ENCODE results near the gene KCTD16.
A peak's percentile ranks its signal among the peaks of the same experiment; 100 is the strongest.

The KCTD16 gene

DNA sequence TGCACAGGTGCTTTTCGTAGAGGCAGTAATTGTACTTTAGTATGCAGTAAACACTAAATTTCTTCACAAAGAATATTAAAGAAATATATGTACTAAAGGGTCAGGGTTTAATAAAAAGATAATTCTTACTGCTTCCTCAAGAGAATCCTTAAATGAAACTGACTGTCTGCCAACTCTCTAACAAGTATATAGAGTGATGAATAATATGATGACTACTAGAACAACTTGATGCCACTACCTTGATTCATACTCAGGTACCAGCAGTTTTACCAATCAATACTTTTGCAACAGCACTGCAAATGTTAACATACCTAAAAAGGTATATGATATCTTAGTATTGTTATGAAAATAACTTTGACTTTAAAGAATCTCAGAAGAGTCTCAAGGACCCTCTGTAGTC, 4.0 kb upstream of the KCTD16 start:
- no peak for DNase-seq (ENCODE audit: low spot score)

DNA sequence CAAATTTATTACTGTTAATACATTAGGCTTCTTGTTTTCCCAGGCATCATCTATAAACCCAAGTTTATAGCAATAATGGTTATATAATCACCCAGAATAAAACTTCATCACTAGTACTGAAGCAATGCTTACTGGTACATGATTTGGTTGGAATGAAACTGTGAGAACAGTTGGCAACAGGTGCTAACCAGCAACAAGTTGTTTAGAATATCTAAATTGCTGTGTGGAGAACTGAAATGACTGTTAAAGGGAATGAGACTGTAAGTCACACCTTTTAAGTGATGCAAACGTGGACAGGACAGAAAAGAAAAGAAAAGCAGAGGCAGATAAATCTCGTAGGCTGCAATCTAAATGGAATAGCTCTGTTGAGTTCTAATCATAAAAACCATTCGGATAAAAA, 2.7 kb upstream of the KCTD16 start:
- no peak for DNase-seq (ENCODE audit: low spot score)

DNA sequence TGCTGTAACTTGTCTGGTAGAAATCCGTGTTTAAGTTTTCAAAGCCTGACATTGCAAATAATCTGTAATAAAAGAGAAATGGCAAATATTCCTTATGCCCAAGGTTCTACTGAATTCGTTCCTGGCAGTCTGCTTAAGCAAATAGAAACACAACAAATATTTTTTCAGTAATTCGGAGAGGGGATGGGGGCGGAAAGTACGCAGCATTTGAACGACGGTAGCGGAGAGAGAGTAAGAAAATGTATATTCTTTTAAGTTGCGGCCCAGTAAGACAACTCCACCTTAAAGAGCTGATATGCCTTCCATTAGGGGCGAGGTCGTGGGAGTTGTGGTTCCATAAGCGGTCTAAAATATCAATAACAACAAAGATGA, 783 bp upstream of the KCTD16 start:
- no peak for DNase-seq (ENCODE audit: low spot score)

DNA sequence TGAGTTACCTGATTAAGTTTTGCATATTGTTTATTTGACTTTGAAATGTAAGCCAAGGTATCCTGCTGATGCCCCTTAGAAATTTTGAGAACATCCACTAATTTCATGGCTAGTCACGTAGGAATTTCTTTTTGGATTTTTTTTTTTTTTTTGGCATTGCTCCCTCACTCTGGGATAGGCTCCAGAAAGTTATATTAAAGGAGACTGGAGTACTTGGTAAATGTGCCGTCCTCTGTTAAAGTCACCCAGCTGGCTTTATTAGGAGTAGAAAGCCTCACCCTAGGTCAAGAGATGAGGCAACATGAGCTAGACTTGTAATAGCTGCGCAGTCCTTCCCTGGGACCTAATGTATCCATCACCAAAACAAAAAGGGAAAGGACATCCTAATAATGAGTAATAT, 3.1 kb downstream of the KCTD16 start:
- no peak for DNase-seq (ENCODE audit: low spot score)

DNA sequence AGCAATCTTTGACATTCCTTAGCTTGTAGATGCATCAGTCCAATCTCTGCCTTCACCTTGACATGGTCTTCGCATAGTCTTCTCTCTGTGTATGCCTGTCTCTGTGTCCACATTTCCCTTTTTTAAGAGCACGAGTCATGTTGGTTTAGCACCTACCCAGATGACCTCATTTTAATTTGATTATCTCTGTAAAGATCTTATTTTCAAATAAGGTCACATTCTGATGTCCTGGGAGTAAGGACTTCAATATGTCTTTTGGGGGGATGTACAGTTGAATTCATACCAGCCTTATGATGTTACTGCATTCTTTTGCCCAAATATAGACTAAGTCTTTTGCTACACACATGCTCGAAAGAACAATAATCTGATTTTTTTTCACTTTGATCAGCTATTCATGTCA, 6.9 kb downstream of the KCTD16 start:
- DNase-seq (ENCODE audit: low spot score), result no peak

DNA sequence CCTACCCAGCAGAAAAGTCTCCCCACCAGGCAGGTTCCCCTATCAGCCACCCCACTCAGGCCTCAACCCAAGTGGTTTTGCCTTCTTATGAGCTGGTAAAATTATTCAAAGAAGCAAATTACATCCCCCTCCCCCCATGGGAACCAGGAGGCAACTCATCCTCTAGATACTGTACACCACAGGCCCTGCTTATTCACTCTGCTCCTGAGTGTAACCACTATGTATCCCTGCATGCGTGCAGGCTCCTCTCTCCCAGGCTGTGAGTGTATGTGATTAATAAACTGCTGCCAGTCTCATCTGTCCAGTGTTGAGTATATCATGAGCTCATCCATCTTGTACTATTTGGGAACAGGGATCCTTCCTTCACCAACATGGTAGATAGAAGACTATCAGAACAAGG, 8.6 kb downstream of the KCTD16 start:
- no peak for DNase-seq (ENCODE audit: low spot score)

DNA sequence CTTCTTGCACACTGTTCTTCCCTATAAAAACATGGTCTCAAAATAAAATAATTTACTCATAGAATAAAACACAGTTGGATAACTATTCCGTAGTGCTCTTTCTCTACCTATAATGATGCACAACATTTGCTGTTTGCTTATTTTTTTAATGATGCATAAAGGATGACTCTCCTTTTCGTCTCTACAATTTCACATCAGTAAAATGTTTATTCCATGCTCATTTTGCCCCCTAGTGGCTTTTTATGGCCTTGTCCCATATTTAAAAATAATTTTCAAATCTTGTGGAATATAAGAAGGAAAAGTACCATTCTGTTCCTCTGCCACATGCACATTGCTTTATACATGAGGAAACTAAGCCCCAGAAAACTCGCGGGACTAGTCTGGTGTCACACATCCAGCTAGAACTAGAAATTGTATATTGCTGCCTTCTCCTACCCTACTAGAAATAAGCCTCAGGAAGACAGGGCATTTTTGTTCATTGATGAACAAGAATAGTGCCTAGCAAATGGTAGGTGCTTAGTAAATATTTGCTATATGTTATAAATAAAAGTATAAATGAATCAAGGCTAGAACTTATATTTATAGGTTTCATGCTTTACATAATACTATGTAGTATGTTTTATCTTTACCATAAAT, 12.7 kb downstream of the KCTD16 start:
- DNase-seq (ENCODE audit: low spot score), result peak; percentile 64

DNA sequence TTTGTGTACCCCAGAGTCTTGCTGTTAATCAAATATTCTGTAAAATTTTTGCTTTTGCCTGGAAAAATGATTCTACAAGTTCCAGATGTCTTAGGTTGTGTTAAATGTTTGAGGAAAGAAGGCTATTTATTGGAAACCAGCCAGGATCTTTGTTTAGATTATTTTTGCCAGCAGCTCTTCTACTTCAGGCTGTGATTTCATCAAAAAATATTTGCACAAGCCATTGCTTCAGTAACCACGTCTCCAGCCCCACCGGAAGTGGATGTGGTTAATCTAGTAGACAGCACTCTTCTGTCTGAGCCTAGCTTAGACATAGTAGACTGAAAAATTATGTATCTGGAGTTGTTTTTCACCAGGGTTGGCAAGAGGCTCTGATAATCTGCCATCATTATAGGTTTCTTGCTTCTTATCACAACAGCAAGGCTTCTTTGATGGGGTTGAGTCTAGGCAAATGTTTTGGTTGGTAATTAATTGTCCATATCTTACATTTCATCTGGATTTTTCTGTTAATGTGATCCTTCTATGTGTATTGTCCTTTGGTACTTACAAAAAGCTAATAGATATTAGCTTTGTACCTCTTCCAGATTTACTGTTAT, 17.1 kb downstream of the KCTD16 start:
- peak; percentile 91 for DNase-seq (ENCODE audit: low spot score)

DNA sequence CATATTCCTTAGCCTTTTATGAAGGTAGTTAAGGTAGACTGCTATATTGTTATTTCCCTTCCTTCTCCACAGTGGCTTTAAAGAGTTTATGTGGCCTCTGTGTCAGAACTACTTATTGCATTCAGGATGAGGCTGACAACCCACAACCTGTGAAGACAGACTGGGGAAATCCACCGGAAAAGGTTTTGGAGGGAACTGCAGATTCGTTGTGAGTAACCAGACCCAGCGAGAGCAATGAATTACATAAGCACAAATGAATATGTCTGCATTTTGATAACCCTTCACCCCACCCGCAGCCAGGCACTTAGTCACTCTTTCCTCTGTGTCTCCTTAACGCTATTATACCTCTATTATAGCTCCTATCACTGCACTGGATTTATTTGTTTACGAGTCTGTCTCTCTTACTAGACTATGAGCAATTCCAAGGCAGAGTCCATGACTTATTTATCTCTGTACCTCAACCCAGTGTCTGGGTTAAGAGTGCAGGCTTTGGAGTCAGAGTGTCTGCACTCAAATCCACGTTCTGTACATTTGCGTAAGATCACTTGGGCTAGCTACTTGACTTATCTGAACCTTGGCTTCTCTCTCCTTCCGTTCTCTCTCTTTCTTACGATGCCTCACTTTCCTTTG, 19.2 kb downstream of the KCTD16 start:
- DNase-seq (ENCODE audit: low spot score), result peak; percentile 96

DNA sequence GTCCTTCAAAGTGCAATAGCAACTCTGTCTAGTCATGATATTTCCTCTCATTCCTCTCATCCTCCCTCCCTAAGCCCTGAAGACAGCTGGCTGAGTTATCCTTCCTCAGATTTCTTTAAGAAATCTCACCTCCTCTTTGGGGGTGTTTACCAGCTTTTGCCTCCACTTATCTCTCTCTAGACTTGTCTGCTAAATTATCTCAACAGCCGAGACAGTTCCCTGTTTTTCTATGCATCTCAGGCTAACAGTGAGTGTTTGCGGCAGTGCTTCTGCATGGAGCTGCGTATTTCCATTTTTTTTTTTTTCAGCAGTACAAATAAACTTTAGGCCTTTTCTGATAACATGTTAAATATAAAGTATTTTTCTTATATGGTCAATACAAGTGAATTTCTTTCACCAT, 20.9 kb downstream of the KCTD16 start:
- DNase-seq (ENCODE audit: low spot score), result no peak

DNA sequence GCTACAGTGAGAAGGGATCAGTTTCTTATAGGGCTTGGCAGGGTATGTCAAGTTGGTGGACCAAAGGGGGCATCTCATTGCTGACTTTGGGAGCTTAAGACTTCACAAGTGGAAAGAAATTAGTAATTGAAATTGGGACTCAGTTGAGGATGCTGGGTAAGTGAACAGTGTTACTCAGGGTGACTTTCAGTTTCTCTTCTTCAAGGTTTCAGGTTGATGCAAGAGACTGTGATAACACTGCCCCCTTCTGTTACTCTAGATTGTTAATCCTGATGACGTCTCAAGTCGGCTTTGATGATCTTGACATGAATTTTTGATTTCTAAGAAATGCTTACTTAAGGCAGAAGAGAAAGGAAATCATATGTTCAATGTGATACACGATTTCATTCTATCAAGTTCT, 21.3 kb downstream of the KCTD16 start:
- DNase-seq (ENCODE audit: low spot score), result peak; percentile 92

DNA sequence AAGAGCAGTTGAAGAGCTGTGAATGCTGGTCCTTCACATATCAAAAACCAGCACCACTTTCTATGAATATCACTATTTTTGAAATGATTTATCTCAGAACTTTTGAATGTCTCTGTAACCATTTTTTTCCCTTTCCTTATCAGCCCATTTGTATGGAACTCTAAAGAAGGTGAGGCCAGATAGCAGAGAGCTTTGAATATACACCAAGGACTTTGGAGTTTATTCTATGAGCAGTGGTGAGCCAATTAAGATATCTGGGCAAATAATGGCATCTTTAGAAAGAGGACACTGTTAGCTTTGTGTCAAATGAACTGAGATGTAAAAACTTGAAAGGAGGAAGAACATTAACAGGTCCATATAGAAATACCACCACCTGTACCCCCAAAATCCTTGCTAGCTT, 22.0 kb downstream of the KCTD16 start:
- DNase-seq (ENCODE audit: low spot score), result no peak

DNA sequence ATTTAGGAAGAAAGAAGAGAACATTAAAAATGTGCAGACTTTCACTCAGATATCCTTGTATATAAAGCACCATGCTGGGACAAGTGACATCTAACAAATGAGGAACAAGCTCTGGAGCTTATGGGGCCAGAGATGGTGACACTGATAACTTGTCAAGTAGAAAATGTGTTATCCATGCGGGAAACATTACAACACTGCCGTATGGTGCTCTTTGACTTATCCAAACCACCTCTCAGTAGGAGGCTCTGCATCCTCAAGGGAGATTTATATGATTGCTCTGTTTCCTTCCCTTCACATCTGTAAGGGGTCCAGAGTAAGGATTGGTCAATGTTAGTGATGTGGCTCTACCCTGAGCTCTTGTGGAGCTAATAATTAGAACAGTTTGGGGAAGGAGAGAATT, 23.5 kb downstream of the KCTD16 start:
- DNase-seq (ENCODE audit: low spot score), result no peak

DNA sequence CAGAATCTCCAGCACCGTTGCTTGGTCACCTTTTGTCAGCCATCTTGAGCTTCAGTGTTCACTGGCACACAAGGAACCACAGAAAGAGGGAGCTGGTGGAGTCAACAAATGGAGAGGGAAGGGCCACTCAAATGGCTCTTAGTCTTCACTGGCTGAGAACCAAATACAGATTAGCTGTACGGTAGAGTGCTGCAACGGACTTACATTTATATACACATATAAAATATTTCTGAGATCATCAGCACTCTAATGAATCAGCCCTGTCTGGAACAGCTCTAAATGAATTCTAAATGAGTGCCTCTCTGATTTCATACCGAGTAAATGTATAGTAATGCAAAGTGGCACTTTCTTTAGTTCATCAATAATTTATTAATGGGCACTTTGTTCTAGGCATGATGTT, 24.8 kb downstream of the KCTD16 start:
- DNase-seq (ENCODE audit: low spot score), result no peak

DNA sequence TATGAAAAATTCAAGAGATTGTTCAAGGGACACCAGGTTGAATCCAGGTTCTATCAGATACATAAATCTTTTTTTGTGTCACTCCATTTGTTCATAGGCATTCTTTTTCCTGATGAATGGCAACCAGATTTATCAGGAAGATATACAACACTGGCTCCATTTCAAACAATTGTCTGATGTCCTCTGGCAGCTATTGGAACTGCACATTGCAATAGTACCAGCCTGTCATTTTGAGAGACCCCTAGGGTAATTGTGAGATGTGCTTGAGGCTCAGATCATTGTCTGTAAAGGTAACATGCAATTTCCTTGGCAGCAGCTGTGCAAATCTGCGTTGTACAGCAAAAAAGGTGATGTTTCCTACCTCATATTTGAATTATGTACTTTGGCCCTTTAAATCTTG, 25.9 kb downstream of the KCTD16 start:
- DNase-seq (ENCODE audit: low spot score), result no peak

DNA sequence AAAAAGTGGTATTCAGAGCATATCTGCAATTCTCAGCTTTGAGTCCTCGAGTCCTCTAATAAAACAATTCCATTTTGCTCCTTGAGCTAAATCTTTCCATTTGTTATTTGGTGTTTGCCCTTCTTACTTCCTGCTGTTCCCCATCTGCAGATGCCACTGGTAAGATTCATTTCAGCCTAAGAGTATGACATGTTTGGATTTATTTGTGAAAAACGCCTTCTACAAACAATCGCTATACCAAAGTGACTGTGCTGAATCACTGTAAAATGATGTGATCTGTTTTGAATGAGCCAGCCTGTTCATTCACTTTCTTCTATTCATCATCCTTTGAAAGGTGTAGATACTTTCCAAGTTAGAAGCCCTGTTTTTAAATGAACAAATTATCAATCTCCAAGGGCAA, 27.7 kb downstream of the KCTD16 start:
- DNase-seq (ENCODE audit: low spot score), result no peak

DNA sequence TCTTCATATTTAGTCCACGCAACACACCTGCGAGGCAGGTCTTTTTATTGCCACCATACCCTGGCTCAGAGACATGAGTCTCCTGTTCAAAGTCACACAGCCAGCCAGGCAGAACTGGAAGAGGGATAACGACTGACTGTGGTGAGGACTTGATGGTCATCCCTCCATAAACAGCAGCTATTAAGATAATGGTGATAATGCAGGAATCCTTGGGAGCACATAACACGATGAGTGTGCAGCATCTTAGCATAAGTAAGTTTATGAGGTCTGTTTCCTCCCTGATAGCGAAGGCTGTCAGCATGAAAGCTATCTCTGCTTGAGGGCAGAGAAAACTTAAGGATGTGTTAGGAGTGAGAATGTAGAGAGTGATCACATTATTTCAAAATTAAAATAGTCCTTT, 30.9 kb downstream of the KCTD16 start:
- no peak for DNase-seq (ENCODE audit: low spot score)

DNA sequence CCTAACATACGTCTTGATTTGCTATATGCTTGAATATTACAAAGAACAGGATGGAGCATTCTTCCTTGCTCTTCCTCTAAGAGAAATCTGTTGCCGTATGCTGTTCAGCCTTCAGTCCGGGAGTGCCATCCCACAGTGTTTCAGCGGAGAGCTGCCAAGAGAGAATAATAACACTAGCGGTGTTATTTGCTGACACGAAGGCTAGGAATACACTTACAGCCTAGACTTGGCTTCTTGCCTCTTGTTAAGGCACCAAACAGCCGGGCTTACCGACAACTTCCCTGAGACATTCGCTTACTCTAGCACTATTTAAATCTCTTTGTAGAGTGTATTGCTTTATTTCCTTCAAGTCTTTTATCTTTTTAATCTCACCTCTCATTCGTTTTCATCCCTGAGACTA, 31.4 kb downstream of the KCTD16 start:
- no peak for DNase-seq (ENCODE audit: low spot score)

DNA sequence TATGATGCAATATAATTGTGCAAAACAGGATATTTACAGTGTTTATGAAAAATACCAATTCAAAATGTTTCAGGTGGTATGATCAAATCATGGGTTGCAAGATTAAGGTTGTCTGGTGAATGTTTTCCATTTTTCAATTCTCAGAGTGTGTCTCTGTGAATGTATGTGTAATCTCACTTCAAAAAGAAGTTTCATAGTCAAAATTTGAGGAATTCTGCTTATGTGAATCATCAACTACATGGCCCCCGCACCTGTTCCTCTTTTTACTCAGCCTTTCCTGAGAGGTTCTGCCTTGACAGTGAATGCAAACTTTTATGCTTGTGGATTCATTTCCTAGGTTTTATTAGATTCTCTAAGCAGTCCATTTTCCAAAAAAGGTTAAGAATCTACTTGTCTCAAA, 32.1 kb downstream of the KCTD16 start:
- no peak for DNase-seq (ENCODE audit: low spot score)

DNA sequence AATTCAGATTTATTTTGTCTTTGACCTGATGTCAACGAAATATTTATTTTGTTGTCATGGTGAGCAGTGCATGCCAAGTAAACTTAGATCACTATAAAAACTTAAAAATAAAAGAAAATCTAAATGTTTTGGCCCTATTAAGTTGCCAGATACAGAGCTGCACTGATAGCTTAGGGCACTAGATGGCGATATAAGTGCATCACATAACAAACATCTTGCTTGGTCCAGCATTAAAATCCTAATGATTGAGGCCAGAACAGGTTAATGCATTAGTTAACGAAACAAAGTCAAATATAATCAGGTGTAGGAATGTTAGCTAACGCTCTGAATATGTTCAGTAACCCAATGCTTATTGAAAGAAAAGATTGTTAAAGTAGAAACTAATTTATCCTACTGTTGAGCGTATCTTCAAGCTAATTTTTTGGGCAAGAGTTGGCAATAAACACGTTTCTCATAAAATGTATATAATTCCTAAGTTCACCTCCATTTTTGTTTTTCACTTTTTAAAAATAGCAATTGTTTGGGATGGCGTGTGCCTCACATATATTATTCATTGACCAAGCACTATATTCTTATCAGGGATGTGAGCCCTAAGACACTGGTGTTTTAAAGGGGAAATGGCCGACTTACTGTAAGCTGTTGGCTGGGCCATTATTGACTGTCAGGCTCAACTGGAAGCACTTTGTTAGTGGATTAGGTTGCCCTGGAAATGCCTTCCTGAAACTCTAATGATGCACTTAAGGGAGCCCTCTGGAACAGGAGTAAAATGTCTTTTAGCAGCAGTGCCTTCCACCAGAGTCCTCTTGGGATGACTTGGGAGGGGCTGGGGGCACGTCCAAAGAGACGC, 33.3 kb downstream of the KCTD16 start:
- DNase-seq (ENCODE audit: low spot score), result peak; percentile 66

DNA sequence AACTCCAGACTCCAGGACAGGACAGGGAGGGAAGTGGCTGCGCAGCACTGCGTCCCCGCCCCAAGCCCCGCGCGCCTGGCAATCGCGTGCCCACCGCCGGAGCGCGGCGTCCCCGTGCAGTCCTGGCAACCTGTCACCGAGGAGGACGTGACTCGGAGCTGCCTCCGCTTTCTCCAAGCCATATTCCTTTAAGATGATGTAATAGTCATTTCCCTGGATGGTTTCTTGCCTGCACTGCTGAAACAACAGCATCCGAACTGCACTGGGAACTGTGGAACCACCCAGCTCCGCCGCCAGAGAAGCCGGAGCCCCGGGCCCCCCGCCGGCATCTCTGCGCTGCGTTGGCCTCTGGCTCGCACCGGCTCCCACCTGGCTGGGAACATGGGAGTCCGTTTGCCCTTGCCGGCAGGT, 34.5 kb downstream of the KCTD16 start:
- no peak for DNase-seq (ENCODE audit: low spot score)

DNA sequence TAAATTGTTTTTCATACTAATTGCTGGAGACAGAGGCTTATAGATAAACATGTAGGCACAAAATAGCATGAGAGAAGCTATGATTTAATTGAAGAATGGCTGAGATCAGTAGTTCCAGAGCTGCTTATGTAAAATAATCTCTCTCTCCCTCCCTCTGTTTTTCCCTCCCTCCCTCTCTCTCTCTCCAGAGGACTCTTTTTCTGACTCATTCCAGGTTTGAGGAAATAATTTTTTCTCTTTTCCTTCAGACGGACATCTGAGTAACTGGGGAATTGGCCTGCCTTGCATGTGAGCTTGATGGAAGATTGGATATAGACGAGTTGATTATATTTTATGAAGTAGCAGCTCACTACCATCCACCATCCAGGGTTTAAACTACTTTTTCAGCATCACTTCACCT, 35.5 kb downstream of the KCTD16 start:
- no peak for DNase-seq (ENCODE audit: low spot score)

DNA sequence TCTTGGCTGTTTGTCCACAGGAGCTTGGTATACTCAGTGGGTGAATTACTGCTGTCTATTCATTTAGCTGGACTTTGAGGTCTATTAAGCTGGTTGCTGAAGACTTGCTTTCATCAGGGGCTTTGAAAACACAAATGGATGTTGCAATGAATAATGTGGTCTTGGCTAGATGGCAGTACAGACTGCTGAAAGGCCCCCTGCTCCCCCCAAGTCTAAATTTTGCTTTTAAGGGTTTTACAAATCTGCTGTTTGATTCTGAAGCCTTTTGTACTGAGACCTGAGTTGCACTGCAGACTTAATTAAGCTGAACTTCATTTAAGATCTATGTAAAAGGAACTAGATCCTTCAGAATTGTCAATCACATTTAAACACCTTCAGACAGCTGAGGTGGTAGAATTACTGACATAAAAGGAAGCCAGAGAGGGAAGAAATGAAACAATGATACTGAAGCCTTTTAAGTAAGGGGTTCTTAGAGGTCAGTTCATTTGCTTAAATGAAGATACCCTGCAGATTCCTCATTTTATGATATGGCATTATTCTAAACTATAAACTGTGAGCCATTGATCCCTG, 37.3 kb downstream of the KCTD16 start:
- DNase-seq (ENCODE audit: low spot score), result no peak
